Common myeloid progenitor, CD34-positive (primary cell): Measurements from ENCODE around the gene WSCD1.

Source experiments
- CTCF ChIA-PET: fragments of 350-600 bp; sonication (Branson Sonifier 250); formaldehyde crosslinking; loops from one replicate; lab custom pipeline; 2021; ENCODE audit warnings: antibody characterized with exemption; lab: Charles Lee
- POLR2A ChIA-PET: fragments of 350-600 bp; sonication (Branson Sonifier 250); formaldehyde crosslinking; loops from one replicate; lab custom pipeline; 2021; ENCODE audit warnings: antibody characterized with exemption; lab: Charles Lee
- DNase-seq, 3 donors: peaks; one replicate each; pipeline versions ENCODE4 v3.0.0 to v3.0.0-alpha.2; 2013
- H3K27ac ChIP-seq, 2 experiments: 1 replicate in 1 of 2; 2 replicates in 1 of 2; pipeline ENCODE4 v1.7.0; 2013; ENCODE audit warnings: inconsistent platforms in 2 of 2, low read length in 2 of 2, mild to moderate bottlenecking in 2 of 2, low read depth in 1 of 2, moderate library complexity in 1 of 2; ENCODE audit not compliant: severe bottlenecking in 2 of 2, insufficient read depth in 1 of 2, poor library complexity in 1 of 2
- H3K27me3 ChIP-seq, 5 experiments: replicated peaks in 2 of 5; 1 replicate in 3 of 5; 2 replicates in 2 of 5; pipeline versions ENCODE4 v1.6.1 to v1.7.0; 2013; ENCODE audit warnings: low read length in 4 of 5, mild to moderate bottlenecking in 2 of 5, moderate library complexity in 2 of 5, inconsistent platforms in 1 of 5; ENCODE audit not compliant: insufficient read depth in 5 of 5, control insufficient read depth in 4 of 5
- H3K36me3 ChIP-seq, 4 experiments: 1 replicate in 2 of 4; 2 replicates in 2 of 4; pipeline versions ENCODE4 v1.6.1 to v1.7.0; 2013; ENCODE audit warnings: low read length in 3 of 4, control low read depth in 1 of 4, mild to moderate bottlenecking in 1 of 4; ENCODE audit not compliant: control insufficient read depth in 4 of 4, insufficient read depth in 4 of 4
- H3K4me1 ChIP-seq, 4 experiments: 1 replicate in 3 of 4; 2 replicates in 1 of 4; pipeline versions ENCODE4 v1.6.1 to v1.7.1; 2013; ENCODE audit warnings: low read length in 3 of 4, mild to moderate bottlenecking in 3 of 4, control low read depth in 1 of 4, inconsistent platforms in 1 of 4, moderate library complexity in 1 of 4; ENCODE audit not compliant: control insufficient read depth in 4 of 4, insufficient read depth in 4 of 4; ENCODE audit errors: control extremely low read depth in 1 of 4
- H3K4me3 ChIP-seq, 7 experiments: 1 replicate in 4 of 7; 2 replicates in 3 of 7; pipeline versions ENCODE4 v1.5.1 to v1.7.0; 2013; ENCODE audit warnings: mild to moderate bottlenecking in 7 of 7, low read length in 6 of 7, moderate library complexity in 6 of 7, inconsistent platforms in 2 of 7, low read depth in 2 of 7, control low read depth in 1 of 7; ENCODE audit not compliant: insufficient read depth in 4 of 7, control insufficient read depth in 1 of 7; ENCODE audit errors: extremely low read depth in 1 of 7
- H3K9me3 ChIP-seq, 5 experiments: 1 replicate in 4 of 5; 2 replicates in 1 of 5; pipeline versions ENCODE4 v1.6.1 to v1.7.1; 2013; ENCODE audit warnings: low read length in 4 of 5, mild to moderate bottlenecking in 2 of 5, inconsistent platforms in 1 of 5, low read depth in 1 of 5, moderate library complexity in 1 of 5; ENCODE audit not compliant: control insufficient read depth in 4 of 5, insufficient read depth in 2 of 5; ENCODE audit errors: control extremely low read depth in 1 of 5
- WGBS: methylation state at CpG from one replicate; pipeline ENCODE4 v1.1.5; 2013; ENCODE audit not compliant: insufficient coverage; 5-methylcytosine and 5-hydroxymethylcytosine counted together

Gene WSCD1

DNA sequence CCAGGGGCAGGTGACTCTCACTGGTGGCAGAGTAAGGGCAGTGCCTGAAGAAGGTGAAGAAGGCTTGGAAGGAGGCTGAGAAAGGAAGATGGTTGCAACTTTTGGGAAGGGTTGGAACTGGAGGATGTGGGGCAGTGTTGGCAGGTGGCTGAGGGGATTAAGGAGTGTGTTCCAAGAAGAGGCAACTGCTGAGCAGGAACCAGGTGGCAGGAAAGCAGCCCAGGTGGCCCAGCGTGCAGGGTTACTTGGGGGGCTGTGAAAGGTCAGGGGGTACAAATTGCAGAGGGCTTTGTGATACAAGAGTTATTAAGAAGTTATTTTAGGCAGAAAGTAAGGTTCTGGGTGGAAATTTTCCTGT, 28.6 kb downstream of the WSCD1 start:
- WGBS: no CpG with 5 or more reads among the region's 1 CpG

GRCh38 chr17:6099492-6099891, 29.3 kb downstream of the WSCD1 start:
- no peaks in the 10 kb centered on the region for H3K9me3 ChIP-seq
- ChIA-PET CTCF (no interaction called here), POLR2A (no interaction called here)
- no peaks in the 10 kb centered on the region for H3K36me3 ChIP-seq
- WGBS: 86% methylated on average over 7 of the region's 8 CpGs
- H3K27me3 ChIP-seq: peaks cover 0 to 1% (median 0%) of the 10 kb centered on the region in 5 experiments
- no peaks in the 10 kb centered on the region for H3K4me1 ChIP-seq
- no peak overlapping the region for H3K4me3 ChIP-seq
- no peak for DNase-seq
- H3K27ac ChIP-seq: no peak overlapping the region

More for the DNA sequence above, 28.6 kb downstream of the WSCD1 start:
- H3K27me3 ChIP-seq: peaks cover 0 to 1% (median 0%) of the 10 kb centered on the region in 5 experiments
- H3K36me3 ChIP-seq: no peaks in the 10 kb centered on the region
- no peak overlapping the region for H3K27ac ChIP-seq
- ChIA-PET CTCF (no interaction called here), POLR2A (no interaction called here)
- no peak for DNase-seq
- no peaks in the 10 kb centered on the region for H3K4me1 ChIP-seq
- H3K9me3 ChIP-seq: no peaks in the 10 kb centered on the region
- no peak overlapping the region for H3K4me3 ChIP-seq

GRCh38 chr17:6100146-6100545, 30.0 kb downstream of the WSCD1 start:
- Histone ChIP-seq H3K4me3 (no peak overlapping the region), H3K4me1 (no peaks in the 10 kb centered on the region), H3K36me3 (no peaks in the 10 kb centered on the region), H3K27me3 (peaks cover 0 to 1% (median 0%) of the 10 kb centered on the region in 5 experiments), H3K9me3 (no peaks in the 10 kb centered on the region), H3K27ac (no peak overlapping the region)
- ChIA-PET CTCF (no interaction called here), POLR2A (no interaction called here)
- no peak for DNase-seq
- WGBS: 100% methylated on average over 9 of the region's 9 CpGs

DNA sequence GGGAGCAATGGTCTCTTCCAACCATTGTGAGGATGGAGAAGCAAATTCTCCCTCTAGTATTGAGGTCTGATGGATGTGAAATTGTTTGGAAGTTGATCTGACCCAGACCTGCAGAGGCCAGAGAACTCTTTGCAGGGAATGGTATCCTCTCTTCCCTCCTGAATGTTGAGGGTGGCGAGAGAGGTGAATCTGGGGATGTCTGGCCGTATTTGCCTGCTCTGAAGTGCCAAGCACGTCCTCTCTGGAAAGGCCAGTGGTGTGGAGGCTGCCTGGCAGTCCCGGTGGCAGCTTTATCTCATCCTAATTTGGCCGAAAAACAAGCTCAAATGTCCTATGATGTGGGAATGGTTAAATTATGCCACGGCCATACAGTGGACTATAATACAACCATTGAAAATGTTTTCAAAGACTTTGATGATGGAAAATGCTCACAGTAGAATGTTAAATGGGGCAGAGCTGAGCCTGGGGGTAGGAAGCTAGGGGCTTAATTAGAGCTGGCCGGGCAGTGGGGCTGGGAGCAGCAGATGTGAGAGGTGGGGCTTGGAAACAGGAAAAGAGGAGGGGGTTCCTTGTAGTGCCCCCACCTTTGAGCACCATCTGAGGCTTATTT, 30.8 kb downstream of the WSCD1 start:
- POLR2A ChIA-PET: no interaction called here
- WGBS: 96% methylated on average over 5 of the region's 7 CpGs
- Histone ChIP-seq H3K27me3 (peaks cover 0 to 1% (median 0%) of the 10 kb centered on the region in 5 experiments), H3K4me1 (no peaks in the 10 kb centered on the region), H3K9me3 (no peaks in the 10 kb centered on the region), H3K4me3 (no peak overlapping the region), H3K36me3 (no peaks in the 10 kb centered on the region), H3K27ac (no peak overlapping the region)
- no peak for DNase-seq
- CTCF ChIA-PET: no interaction called here

DNA sequence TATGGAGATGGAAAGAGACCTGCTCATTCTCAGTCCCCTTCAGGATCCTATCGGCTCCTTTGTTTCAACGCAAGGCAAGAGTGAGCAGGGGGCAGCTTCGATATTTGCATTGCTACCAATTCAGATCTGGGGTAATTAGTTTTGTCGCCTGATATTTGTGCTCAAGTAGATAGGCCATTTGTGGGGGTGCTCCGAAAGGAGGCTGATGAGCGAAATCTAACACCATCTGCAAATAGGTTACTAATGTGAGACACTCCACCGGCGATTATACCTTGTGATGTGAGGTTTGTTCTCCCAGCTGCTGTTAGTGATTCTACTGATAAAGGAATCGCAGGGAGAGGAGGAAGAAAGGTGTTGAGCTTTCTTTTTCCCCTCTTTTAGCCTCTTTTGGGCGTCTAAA, 31.5 kb downstream of the WSCD1 start:
- POLR2A ChIA-PET: no interaction called here
- Histone ChIP-seq H3K27me3 (peaks cover 0 to 1% (median 0%) of the 10 kb centered on the region in 5 experiments), H3K4me3 (no peak overlapping the region), H3K27ac (no peak overlapping the region), H3K4me1 (no peaks in the 10 kb centered on the region), H3K9me3 (peaks cover 0 to under 1% (median 0%) of the 10 kb centered on the region in 5 experiments), H3K36me3 (no peaks in the 10 kb centered on the region)
- no peak for DNase-seq
- 90% methylated on average over 5 of the region's 10 CpGs for WGBS
- CTCF ChIA-PET: no interaction called here

- no peak for DNase-seq
- H3K4me3 ChIP-seq: no peak overlapping the region
- peaks cover 0 to 2% (median 0%) of the 10 kb centered on the region in 5 experiments for H3K9me3 ChIP-seq
- no peak overlapping the region for H3K27ac ChIP-seq
- H3K36me3 ChIP-seq: no peaks in the 10 kb centered on the region
- ChIA-PET CTCF (no interaction called here), POLR2A (no interaction called here)
- peaks cover 0 to 1% (median 0%) of the 10 kb centered on the region in 5 experiments for H3K27me3 ChIP-seq
- WGBS: no CpG with 5 or more reads among the region's 3 CpGs
- no peaks in the 10 kb centered on the region for H3K4me1 ChIP-seq
These were observed 32.4 kb downstream of the WSCD1 start for GRCh38 chr17:6102615-6103014.

- no peak for DNase-seq
- CTCF ChIA-PET: no interaction called here
- H3K9me3 ChIP-seq: peaks cover 0 to 2% (median 0%) of the 10 kb centered on the region in 5 experiments
- POLR2A ChIA-PET: no interaction called here
- no peak overlapping the region for H3K27ac ChIP-seq
- H3K4me3 ChIP-seq: no peak overlapping the region
- H3K27me3 ChIP-seq: peaks cover 0 to 1% (median 0%) of the 10 kb centered on the region in 5 experiments
- H3K4me1 ChIP-seq: no peaks in the 10 kb centered on the region
- WGBS: 92% methylated on average over 11 of the region's 12 CpGs
- H3K36me3 ChIP-seq: no peaks in the 10 kb centered on the region
These were observed 34.9 kb downstream of the WSCD1 start for GRCh38 chr17:6104956-6105648.
